Measurements from ENCODE around the gene CPTP. TPM values are rescaled to one million over a fixed set of nuclear protein-coding genes. Genes with fewer than 3 reads are reported as not detected.
"Not testable (repeated sequence)": the region's sequence is repeated elsewhere in the genome, so short reads cannot be mapped to it uniquely, and the experiment has no call there.

The CPTP gene
- total RNA-seq, 1 donor from 2014 or later = 50.2 TPM

DNA sequence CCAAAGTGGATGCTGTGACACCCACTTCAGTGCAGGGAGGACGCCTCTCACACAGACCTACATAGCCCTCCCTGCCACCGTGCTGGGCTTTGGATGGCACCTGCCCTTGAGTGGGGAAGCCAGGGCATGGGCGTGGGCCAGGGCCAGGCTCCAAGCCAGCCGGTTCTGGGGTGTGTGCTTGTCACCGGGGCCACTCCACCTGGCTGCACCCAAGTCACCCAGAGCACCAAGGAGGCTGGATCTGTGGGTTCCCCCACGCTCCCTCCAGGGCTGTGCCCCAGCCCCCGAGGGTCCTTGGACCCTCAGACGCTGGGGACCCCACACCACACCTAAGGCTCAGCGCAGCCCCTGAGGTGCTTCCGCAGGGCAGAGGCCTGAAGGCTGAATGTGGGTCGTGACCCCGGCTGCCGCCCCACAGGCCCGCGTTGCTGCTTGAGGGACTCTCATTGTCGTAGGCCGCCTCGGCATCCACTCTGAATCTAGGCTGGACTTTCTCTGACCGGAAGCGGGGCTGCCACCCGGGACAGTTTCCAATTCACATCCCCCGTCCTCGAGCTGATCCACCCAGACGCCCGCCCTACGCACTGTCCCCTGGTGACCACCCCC lies 32.3 kb downstream of the CPTP start:
- intact Hi-C loops (cut with DNase I) = loop anchor here (5.0 kb wide), 1 partner anchor 75 kb away; no protein-coding TSS in a partner anchor

DNA sequence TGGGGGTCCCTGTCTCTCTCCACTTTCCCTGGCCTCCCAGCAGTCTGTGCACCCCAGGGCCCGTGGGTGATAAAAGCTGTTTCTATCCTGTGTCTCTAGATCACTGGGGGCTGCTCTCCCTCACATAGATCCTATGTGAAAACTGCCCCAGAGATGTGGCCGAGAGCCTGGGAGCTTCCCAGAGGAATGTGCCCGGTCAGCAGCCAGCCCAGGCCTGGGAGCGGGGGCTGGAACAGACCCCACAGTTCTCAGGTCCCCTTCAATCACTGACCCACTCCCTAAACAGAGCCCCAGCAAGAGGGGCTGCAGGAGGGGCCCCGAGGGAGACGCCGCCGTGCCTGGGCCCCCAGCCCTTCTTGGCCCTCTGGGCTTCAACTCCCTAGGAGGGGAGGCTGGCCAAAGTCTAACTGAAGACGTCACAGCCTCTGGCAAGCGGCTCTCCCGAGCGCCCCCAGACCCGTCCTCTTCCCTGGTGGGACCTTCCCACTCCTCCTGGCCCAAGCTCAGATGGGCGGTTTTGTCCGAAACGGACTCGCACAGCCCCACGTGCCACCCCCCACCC lies 33.4 kb downstream of the CPTP start:
- intact Hi-C loops (cut with DNase I) = loop anchor here (5.0 kb wide), 1 partner anchor 74 kb away; no protein-coding TSS in a partner anchor
- DNase-seq (ENCODE audit: low spot score) = no peak

More for the DNA sequence above, 32.3 kb downstream of the CPTP start:
- DNase-seq (ENCODE audit: low spot score) = no peak

- DNase-seq (ENCODE audit: low spot score) = no peak
- intact Hi-C loops (cut with DNase I) = loop anchor here (5.0 kb wide), 1 partner anchor 74 kb away; no protein-coding TSS in a partner anchor
These were observed 34.0 kb downstream of the CPTP start, which contains the start of gene MXRA8 for GRCh38 chr1:1358433-1359271. TSS of gene MXRA8 (minus strand) at chr1:1358555. CDS start at chr1:1358504, 51 bp downstream.

- no peak for DNase-seq (ENCODE audit: low spot score)
These were observed 34.7 kb downstream of the CPTP start for GRCh38 chr1:1359308-1359663.

GRCh38 chr1:1359664-1360468 lies 35.3 kb downstream of the CPTP start:
- intact Hi-C loops (cut with DNase I) = loop anchor here (5.0 kb wide), 1 partner anchor 72 kb away; no protein-coding TSS in a partner anchor
- no peak for DNase-seq (ENCODE audit: low spot score)

More at GRCh38 chr1:1359308-1359663, 34.7 kb downstream of the CPTP start:
- intact Hi-C loops (cut with DNase I) = loop anchor here (5.0 kb wide), 1 partner anchor 73 kb away; no protein-coding TSS in a partner anchor

DNA sequence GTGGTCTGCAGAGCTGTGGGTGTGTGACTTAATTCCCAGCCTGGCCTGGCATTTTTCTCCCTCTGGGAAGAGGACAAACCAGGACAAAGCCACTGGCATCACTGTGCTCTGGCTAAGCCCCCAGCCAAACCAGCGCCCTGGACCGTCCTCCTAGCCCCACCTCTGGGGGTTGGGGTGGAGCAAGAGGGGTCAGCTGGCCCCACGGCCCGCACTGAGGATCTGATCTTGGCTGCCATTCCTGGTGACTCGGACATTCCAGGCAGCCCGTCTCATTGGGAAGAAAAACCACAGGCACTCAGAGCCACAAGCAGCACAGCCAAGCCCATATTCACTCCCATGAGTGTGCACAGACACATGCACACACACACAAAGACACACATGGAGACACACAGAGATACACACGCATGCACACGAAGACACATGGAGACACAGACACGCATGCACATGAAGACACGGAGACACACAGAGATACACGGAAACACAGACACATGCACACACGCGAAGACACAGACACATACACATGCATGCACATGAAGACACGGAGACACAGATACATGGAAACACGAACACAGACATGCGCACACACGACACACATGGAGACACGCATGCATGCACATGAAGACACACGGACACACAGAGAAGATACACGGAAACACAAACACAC lies 36.0 kb downstream of the CPTP start:
- DNase-seq (ENCODE audit: low spot score) = peak; percentile 82
- intact Hi-C loops (cut with DNase I) = no loop called here

DNA sequence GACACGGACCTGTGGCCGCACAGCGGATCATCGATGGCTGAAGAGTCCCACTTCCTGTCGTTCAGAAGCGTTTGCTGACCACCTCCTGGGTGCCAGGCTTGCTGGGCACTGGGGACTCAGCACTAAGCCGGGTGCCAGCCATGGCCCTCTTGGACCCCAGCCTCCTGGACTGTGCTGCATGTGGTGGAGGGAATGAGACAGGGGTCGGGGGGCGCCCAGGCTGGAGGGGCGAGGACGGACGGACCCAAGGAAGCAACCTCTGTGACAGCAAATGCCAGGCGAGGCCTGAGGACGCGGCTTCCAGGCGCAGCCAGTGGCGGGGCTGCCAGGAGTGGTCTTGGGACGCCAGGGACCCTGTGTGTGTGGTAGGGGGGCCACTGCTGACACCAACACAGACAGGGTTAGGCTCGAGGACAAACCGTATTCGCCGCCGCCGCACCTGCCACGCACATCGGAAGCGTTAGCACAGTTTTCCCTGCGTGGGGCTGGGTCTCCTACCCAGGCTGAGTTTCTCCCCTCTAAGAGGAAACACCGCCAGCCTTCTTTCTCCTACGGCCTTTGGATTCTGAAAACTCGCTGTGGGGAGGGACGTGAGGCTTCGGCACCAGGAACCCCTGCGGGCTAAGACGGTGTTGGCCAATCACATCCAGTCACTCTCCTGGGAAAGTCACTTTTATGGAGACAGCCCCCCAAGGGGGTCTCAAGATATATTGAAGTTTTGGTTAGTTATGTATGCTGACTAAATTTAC lies 36.8 kb downstream of the CPTP start:
- intact Hi-C loops (cut with DNase I) = no loop called here
- DNase-seq (ENCODE audit: low spot score) = no peak

- DNase-seq (ENCODE audit: low spot score) = no peak
- intact Hi-C loops (cut with DNase I) = no loop called here
These were observed 37.4 kb downstream of the CPTP start for GRCh38 chr1:1361982-1362423.

DNA sequence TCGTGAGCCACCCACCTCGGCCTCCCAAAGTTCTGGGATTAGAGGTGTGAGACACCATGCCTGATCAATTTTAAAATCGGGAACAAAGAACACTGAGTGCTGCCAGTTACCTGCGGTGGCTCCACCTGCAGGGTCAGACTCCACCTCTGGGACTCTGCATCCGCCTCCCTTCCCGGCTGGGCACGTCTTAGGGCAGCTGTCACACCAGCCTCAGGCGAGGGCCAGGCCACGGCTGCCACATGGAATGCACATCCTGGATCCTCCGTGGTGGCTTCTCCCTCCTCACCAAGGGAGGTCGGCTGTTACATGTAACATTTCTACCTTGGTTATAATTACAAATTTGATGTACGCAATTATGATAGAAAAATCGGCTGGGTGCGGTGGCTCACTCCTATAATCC lies 39.7 kb downstream of the CPTP start:
- intact Hi-C loops (cut with DNase I) = no loop called here
- no peak for DNase-seq (ENCODE audit: low spot score)

DNA sequence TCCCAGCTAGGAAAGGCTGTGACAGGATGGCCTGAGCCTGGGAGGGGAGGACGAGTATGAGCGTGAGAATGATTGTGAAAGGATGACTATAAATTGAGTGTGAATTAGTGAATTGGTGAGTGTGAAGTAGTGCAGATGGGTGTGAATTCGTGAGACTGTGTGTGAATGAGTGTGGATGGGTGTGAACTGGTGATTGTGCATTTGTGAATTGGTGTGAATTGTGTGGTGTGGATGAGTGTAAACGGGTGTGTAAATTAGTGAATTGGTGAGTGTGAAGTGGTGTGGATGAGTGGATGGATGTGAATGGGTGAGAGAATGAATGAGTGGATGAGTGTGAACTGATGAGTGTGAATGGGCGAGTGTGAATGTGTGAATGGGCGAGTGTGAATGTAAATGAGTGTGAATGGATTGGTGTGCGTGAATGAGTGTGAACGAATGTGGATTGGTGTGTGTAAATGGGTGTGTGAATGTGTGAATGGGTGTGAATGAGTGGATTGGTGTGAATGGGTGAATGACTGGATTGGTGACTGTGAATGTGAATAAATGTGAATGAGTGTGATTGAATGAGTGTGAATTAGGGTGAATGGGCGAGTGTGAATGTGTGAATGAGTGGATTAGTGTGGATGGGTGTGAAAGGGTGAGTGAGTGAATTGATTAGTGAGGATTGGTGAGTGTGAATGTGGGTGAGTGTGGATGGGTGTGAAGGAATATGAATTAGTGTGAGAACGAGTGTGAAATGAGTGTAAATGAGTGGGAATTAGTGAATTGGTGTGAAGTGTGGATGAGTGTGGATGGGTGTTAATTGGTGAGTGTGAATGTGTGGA lies 41.5 kb downstream of the CPTP start:
- DNase-seq (ENCODE audit: low spot score) = no peak
- intact Hi-C loops (cut with DNase I) = no loop called here

DNA sequence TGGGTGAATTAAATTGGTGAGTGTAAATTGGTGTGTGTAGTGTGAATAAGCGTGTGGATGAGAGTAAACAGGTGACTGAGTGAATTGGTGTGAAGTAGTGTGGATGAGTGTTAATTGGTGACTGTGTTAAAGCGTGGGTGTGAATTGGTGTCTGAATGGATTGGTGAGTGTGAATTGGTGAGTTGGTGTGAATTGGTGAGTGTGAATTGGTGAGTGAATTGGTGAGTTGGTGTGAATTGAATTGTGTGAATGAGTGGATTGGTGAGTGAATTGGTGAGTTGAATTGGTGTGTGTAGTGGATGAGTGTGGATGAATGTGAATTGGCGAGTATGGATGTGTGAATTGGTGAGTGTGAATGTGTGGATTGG lies 42.1 kb downstream of the CPTP start:
- no peak for DNase-seq (ENCODE audit: low spot score)
- intact Hi-C loops (cut with DNase I) = no loop called here

DNA sequence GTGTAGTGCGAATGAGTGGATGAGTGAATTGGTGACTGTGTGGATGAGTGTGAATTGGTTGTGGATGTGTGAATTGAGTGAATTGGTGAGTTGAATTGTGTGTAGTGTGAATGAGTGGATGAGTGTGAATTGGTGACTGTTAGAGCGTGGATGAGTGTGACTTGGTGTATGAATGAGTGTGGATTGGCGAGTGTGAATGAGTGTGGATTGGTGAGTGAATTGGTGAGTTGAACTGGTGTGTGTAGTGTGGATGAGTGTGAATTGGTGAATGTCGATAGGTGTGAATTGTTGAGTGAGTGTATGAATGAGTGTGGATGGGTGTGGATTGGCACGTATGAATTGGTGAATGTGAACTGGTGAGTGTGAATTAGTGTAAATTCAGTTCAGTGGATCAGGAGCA lies 42.7 kb downstream of the CPTP start:
- DNase-seq (ENCODE audit: low spot score) = no peak
- intact Hi-C loops (cut with DNase I) = no loop called here

DNA sequence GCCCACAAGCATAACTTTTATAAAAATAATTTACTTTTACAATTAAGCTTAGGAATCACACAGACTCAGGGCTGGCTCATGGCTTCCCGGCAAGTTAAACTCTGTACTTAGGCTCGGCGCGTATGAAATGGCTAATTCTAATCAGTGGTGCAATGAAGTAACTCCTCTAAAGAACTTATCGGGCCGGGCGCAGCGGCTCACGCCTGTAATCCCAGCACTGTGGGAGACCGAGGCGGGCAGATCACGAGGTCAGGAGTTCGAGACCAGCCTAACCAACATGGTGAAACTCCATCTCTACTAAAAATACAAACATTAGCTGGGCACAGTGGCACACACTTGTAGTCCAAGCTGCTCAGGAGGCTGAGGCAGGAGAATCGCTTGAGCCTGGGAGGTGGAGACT lies 45.5 kb downstream of the CPTP start:
- intact Hi-C loops (cut with DNase I) = loop anchor here (5.0 kb wide), 1 partner anchor 248 kb away; no protein-coding TSS in a partner anchor
- DNase-seq (ENCODE audit: low spot score) = not testable (repeated sequence)

- intact Hi-C loops (cut with DNase I) = loop anchor here (5.0 kb wide), 1 partner anchor 249 kb away; no protein-coding TSS in a partner anchor
- no peak for DNase-seq (ENCODE audit: low spot score)
These were observed 46.2 kb downstream of the CPTP start for GRCh38 chr1:1370771-1371300.

GRCh38 chr1:1371364-1371745 lies 46.8 kb downstream of the CPTP start:
- intact Hi-C loops (cut with DNase I) = loop anchor here (5.0 kb wide), 1 partner anchor 249 kb away; no protein-coding TSS in a partner anchor
- no peak for DNase-seq (ENCODE audit: low spot score)

GRCh38 chr1:1371746-1372711 lies 47.4 kb downstream of the CPTP start:
- DNase-seq (ENCODE audit: low spot score) = no peak
- intact Hi-C loops (cut with DNase I) = loop anchor here (5.0 kb wide), 1 partner anchor 250 kb away; no protein-coding TSS in a partner anchor
